Adrenal gland (tissue), 12 donors: Measurements from ENCODE around the gene BRAF. TPM values are rescaled to one million over a fixed set of nuclear protein-coding genes. Genes with fewer than 3 reads are reported as not detected.

Experiments used
- DNase-seq, 7 donors: peaks; one replicate each; pipeline ENCODE4 v3.0.0-alpha.2; 2019 to 2020
- H3K27ac ChIP-seq, 5 donors: fragments of 200-600 bp; sonication (generic) in 4 of 5; 1 replicate in 3 of 5; 2 replicates in 2 of 5; pipeline versions ENCODE4 v1.5.1 to v1.8.0; 2016 to 2020; ENCODE audit warnings: mild to moderate bottlenecking in 1 of 5
- H3K27me3 ChIP-seq: fragments of 200-600 bp; 2 replicates; pipeline ENCODE4 v1.8.0; 2021
- H3K36me3 ChIP-seq, 2 donors: fragments of 200-600 bp; replicated peaks in 1 of 2; 1 replicate in 1 of 2; 2 replicates in 1 of 2; pipeline versions ENCODE4 v1.5.1 to v1.8.0; 2018 to 2022
- H3K4me1 ChIP-seq, 2 donors: fragments of 200-600 bp; replicated peaks in 1 of 2; 1 replicate in 1 of 2; 2 replicates in 1 of 2; pipeline versions ENCODE4 v1.5.1 to v1.8.0; 2018 to 2021
- H3K4me3 ChIP-seq, 4 donors: fragments of 200-600 bp; sonication (generic) in 3 of 4; one replicate each; pipeline ENCODE4 v1.5.1; 2016 to 2018
- H3K9me3 ChIP-seq, 3 donors: fragments of 200-600 bp; sonication (generic) in 1 of 3; replicated peaks in 1 of 3; 1 replicate in 2 of 3; 2 replicates in 1 of 3; pipeline versions ENCODE4 v1.5.1 to v1.8.0; 2016 to 2021
- POLR2A ChIP-seq, 2 donors: fragments of 450-650 bp; IDR thresholded peaks; one replicate each; pipeline ENCODE4 v1.6.1; 2017; ENCODE audit warnings: antibody characterized with exemption in 2 of 2, mild to moderate bottlenecking in 2 of 2, moderate library complexity in 1 of 2
- WGBS, 4 donors: extraction: QIAGEN DNeasy Blood & Tissue Kit in 2 of 4; methylation state at CpG; one replicate each; pipeline versions ENCODE4 v1.1.5 to v1.1.7; 2013 to 2017; 5-methylcytosine and 5-hydroxymethylcytosine counted together
- intact Hi-C, 2 donors: fragments of 100-400 bp; cut with DNase I; formaldehyde crosslinking; loops; one replicate each; pipeline versions ENCODE4 v1.14.1 to v1.15.0; 2022 to 2023
- polyA plus RNA-seq, 3 donors: library from polyadenylated mRNA; stranded (reverse); fragments of 200-250 nt in 2 of 3; fragments of 350-450 nt in 1 of 3; fragmentation: Illumina TruSeq in 1 of 3; extraction: RNeasy Lipid Tissue Mini Kit (QIAGEN cat#74804) in 1 of 3; gene quantifications; one replicate each; pipeline ENCODE4 v1.2.3, GENCODE V29; 2013 to 2014
- total RNA-seq, 9 donors: library from RNA; depleted of rRNA in 4 of 9; stranded (reverse); fragments of >200 nt in 4 of 9; fragments of 120-200 nt in 1 of 9; fragmentation: NEBNext Ultra II Directional in 1 of 9; extraction: Animal tissue kit (Norgen Biotek cat#: 25700) in 1 of 9; gene quantifications; one replicate each; pipeline versions ENCODE4 v1.1.0 to v1.2.4, GENCODE V29; 2013 to 2023
- TF ChIP-seq, protein P1 (sequence below), 6 experiments: fragments of 450-650 bp in 4 of 6; fragments of 200-600 bp in 2 of 6; sonication (generic) in 1 of 6; IDR thresholded peaks; 1 replicate in 5 of 6; 2 replicates in 1 of 6; pipeline versions ENCODE4 v1.5.1 to v1.8.0; 2016 to 2021; ENCODE audit warnings: antibody characterized with exemption in 6 of 6, mild to moderate bottlenecking in 2 of 6, moderate library complexity in 1 of 6
- donor health status: healthy with polysubstance abuse.
- donor health status: Bipolar disorder and iron deficiency.
- donor health status: DM: yes; HTN: yes; CAD: no.
- donor health status: DM: no; HTN: no; CAD: no.
- donor health status: DM: no; HTN: no; CAD: no.
- donor health status: DM: yes; HTN: yes; CAD: no.

The BRAF gene
- total and polyA plus RNA-seq, 12 donors, result 5.0 to 50.3 (median 25.5) TPM

DNA sequence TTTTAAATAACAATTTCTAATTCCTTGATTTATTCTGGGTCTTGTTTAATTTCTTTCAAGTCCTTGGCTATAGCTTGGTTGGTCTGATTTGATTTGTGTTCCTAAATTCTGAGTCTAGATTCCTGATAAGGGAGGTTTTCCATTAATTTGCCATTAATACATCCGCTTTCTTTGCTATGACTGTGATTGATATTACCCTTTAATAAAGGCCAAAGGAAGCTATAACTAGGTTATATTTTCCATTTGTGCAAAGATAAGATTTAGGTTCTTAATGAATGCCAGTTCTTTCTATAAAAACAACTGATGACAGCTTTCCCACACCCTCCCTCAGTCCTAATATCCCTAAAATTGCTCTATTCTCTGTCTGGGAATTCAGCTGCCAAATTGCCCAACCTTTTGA lies 200.0 kb downstream of the BRAF start:
- Histone ChIP-seq H3K27me3 (no peaks in the 10 kb centered on the region), H3K4me3 (no peak overlapping the region), H3K4me1 (no peaks in the 10 kb centered on the region), H3K27ac (no peak overlapping the region), H3K9me3 (no peaks in the 10 kb centered on the region), H3K36me3 (no peaks in the 10 kb centered on the region)
- intact Hi-C loops, result no loop called here
- DNase-seq, result no peak
- WGBS, 4 donors, result 83 to 90% (median 87%) methylated on average over 1 of the region's 1 CpG
- TF ChIP-seq, protein P1, sequence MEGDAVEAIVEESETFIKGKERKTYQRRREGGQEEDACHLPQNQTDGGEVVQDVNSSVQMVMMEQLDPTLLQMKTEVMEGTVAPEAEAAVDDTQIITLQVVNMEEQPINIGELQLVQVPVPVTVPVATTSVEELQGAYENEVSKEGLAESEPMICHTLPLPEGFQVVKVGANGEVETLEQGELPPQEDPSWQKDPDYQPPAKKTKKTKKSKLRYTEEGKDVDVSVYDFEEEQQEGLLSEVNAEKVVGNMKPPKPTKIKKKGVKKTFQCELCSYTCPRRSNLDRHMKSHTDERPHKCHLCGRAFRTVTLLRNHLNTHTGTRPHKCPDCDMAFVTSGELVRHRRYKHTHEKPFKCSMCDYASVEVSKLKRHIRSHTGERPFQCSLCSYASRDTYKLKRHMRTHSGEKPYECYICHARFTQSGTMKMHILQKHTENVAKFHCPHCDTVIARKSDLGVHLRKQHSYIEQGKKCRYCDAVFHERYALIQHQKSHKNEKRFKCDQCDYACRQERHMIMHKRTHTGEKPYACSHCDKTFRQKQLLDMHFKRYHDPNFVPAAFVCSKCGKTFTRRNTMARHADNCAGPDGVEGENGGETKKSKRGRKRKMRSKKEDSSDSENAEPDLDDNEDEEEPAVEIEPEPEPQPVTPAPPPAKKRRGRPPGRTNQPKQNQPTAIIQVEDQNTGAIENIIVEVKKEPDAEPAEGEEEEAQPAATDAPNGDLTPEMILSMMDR (IDR thresholded peaks at IDR 0.05), result no peak
- TF ChIP-seq POLR2A (IDR thresholded peaks at IDR 0.05), result no peak

DNA sequence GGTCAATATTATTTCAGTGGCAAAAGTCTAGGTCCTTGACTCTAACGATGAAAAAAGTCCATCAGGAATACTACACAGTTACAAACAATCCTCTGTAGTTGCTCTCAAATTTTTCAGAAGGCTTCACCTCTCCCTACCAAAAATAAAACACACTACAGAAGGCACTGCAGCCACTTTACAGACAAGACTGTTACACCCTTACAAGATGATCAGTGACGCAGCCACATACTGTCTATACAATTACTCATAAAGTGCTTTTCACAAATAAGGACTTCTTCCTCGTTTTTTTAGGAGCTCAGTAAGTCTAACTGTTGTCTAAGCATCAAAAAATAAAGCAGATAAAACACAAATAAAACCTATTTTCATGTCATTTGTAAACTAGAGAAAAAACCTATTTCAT lies 201.2 kb downstream of the BRAF start:
- H3K27ac ChIP-seq, result no peak overlapping the region
- H3K4me1 ChIP-seq, result no peaks in the 10 kb centered on the region
- no peaks in the 10 kb centered on the region for H3K27me3 ChIP-seq
- 86 to 91% (median 89%) methylated on average over 3 of the region's 3 CpGs for WGBS, 4 donors
- H3K4me3 ChIP-seq, result no peak overlapping the region
- no peaks in the 10 kb centered on the region for H3K9me3 ChIP-seq
- H3K36me3 ChIP-seq, result no peaks in the 10 kb centered on the region
- intact Hi-C loops, result no loop called here
- TF ChIP-seq, protein P1 (IDR thresholded peaks at IDR 0.05), result no peak
- no peak for TF ChIP-seq POLR2A (IDR thresholded peaks at IDR 0.05)
- DNase-seq, result no peak

DNA sequence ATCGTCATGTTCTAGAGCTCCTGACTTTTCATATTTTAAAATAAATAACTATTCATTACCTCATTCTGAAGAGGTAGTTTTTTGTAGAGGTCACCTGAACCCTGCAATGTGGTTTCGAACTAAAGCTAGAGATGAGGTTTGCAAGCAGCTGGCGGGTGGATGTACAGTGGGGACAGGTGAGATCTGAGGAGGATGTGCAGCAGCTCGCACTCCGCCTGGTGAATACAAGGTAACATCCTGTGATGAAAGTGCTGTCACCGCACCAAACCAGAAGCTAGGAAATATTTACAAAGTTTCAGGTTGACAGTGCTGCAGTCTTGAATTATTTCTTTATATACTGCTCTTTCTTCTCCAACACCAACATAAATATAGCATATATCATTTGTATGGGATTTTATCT lies 201.7 kb downstream of the BRAF start:
- TF ChIP-seq POLR2A (IDR thresholded peaks at IDR 0.05), result no peak
- TF ChIP-seq, protein P1 (IDR thresholded peaks at IDR 0.05), result no peak
- H3K27ac ChIP-seq, result no peak overlapping the region
- no peaks in the 10 kb centered on the region for H3K36me3 ChIP-seq
- H3K27me3 ChIP-seq, result no peaks in the 10 kb centered on the region
- DNase-seq, result no peak
- H3K4me3 ChIP-seq, result no peak overlapping the region
- intact Hi-C loops, result no loop called here
- H3K4me1 ChIP-seq, result no peaks in the 10 kb centered on the region
- no peaks in the 10 kb centered on the region for H3K9me3 ChIP-seq
- 93 to 99% (median 96%) methylated on average over 6 of the region's 6 CpGs for WGBS, 4 donors

DNA sequence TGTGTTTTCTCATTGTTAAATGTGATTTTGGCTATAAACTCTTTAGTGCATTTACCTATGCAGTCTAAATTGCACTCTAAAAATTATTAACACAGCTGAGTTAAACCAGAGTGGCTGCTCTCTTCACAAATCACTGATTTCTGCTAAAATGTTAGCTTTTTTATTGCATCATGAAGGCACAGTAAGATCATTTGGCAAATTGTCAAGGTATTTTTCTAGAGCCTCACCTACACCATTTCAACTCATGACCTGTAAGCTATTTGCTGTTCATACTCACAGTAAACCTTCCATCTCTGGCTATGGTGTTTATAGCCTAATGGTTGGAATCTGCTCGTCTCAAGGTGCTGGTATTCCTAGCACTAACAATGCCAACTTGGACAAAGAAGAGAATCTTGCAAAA lies 202.5 kb downstream of the BRAF start:
- TF ChIP-seq POLR2A (IDR thresholded peaks at IDR 0.05), result no peak
- TF ChIP-seq, protein P1 (IDR thresholded peaks at IDR 0.05), result no peak
- intact Hi-C loops, result no loop called here
- no peak overlapping the region for H3K27ac ChIP-seq

More for the DNA sequence above, 202.5 kb downstream of the BRAF start:
- no peaks in the 10 kb centered on the region for H3K36me3 ChIP-seq
- H3K27me3 ChIP-seq, result no peaks in the 10 kb centered on the region
- 94 to 100% (median 96%) methylated on average over 1 of the region's 1 CpG for WGBS, 4 donors
- H3K9me3 ChIP-seq, result no peaks in the 10 kb centered on the region
- H3K4me1 ChIP-seq, result no peaks in the 10 kb centered on the region
- no peak overlapping the region for H3K4me3 ChIP-seq
- DNase-seq, result no peak
